ENCODE results near the gene PFDN1. TPM values are rescaled to one million over a fixed set of nuclear protein-coding genes. Genes with fewer than 3 reads are reported as not detected.

PFDN1 gene
- total and polyA plus RNA-seq, 3 donors from 2014 or later: 62.4 to 185 (median 156) TPM

DNA sequence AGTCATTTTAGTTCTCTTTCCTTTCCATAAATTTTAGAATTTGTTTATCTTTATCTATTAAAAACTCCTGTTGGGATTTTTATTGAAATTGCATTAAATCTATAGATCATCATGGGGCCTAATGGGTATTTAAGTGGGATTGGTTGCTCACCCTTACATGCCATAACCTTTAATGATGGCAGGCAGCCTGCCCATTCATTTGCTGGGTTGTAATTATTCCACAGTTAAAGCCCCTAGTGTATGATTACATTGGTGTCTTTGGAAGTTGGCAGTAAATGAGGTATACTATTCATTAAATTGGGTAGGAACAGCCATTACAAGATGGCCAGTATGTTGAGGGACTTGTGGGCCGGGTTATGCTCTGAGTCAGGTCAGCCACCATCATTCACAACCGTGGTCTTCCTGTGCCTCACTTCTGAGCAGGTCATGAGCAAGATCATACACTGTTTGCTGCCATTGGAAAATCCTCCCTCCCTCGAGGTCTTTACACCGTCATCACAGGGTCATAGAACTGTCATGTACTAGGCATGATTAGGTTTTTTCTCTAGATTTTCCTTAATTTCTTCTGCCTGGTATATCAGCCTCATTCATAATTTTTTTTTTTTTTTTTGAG is 68.4 kb downstream of the PFDN1 start:
- TF ChIP-seq, protein P1, sequence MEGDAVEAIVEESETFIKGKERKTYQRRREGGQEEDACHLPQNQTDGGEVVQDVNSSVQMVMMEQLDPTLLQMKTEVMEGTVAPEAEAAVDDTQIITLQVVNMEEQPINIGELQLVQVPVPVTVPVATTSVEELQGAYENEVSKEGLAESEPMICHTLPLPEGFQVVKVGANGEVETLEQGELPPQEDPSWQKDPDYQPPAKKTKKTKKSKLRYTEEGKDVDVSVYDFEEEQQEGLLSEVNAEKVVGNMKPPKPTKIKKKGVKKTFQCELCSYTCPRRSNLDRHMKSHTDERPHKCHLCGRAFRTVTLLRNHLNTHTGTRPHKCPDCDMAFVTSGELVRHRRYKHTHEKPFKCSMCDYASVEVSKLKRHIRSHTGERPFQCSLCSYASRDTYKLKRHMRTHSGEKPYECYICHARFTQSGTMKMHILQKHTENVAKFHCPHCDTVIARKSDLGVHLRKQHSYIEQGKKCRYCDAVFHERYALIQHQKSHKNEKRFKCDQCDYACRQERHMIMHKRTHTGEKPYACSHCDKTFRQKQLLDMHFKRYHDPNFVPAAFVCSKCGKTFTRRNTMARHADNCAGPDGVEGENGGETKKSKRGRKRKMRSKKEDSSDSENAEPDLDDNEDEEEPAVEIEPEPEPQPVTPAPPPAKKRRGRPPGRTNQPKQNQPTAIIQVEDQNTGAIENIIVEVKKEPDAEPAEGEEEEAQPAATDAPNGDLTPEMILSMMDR (IDR thresholded peaks at IDR 0.05): no peak
- no peak for TF ChIP-seq POLR2A (IDR thresholded peaks at IDR 0.05)
- intact Hi-C loops (cut with DNase I; ENCODE audit: low total_unique reads): no loop called here
- Histone ChIP-seq H3K4me1 (no peaks in the 10 kb centered on the region), H3K27me3 (no peaks in the 10 kb centered on the region), H3K9me3 (no peaks in the 10 kb centered on the region), H3K36me3 (ENCODE audit: low read depth, missing control alignments) (no peaks in the 10 kb centered on the region), H3K4me3 (no peak overlapping the region), H3K27ac (no peak overlapping the region)
- WGBS, 2 donors: 88 to 94% methylated on average over 4 of the region's 4 CpGs
- DNase-seq: no peak

DNA sequence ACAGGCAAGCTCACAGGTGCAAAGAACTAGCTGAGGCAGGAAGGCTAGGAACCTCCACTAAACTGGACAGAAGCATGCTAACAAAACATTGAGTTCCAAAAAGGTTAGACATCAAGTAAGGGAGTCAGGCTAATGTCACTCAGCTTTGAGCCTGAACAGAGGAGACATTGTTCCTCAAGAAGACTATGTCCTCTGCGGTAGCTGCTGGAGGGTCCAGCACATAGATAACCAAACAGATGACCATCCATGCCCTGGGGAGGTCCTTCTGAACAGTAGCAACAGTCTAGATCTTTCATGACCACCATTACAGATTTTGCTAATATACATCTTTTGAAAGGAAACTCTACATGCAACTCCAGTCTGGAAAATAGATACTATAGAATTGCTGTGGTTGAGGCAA is 70.2 kb downstream of the PFDN1 start:
- Histone ChIP-seq H3K27me3 (no peaks in the 10 kb centered on the region), H3K36me3 (ENCODE audit: low read depth, missing control alignments) (no peaks in the 10 kb centered on the region), H3K4me1 (no peaks in the 10 kb centered on the region), H3K4me3 (no peak overlapping the region), H3K9me3 (no peaks in the 10 kb centered on the region), H3K27ac (no peak overlapping the region)
- TF ChIP-seq, protein P1 (IDR thresholded peaks at IDR 0.05): no peak
- no peak for TF ChIP-seq POLR2A (IDR thresholded peaks at IDR 0.05)
- no peak for DNase-seq
- 69 to 73% methylated on average over 1 of the region's 1 CpG for WGBS, 2 donors
- intact Hi-C loops (cut with DNase I; ENCODE audit: low total_unique reads): no loop called here

- Histone ChIP-seq H3K27ac (no peak overlapping the region), H3K27me3 (no peaks in the 10 kb centered on the region), H3K36me3 (ENCODE audit: low read depth, missing control alignments) (no peaks in the 10 kb centered on the region), H3K9me3 (no peaks in the 10 kb centered on the region), H3K4me3 (no peak overlapping the region), H3K4me1 (no peaks in the 10 kb centered on the region)
- 93 to 100% methylated on average over 1 of the region's 1 CpG for WGBS, 2 donors
- no peak for TF ChIP-seq POLR2A (IDR thresholded peaks at IDR 0.05)
- TF ChIP-seq, protein P1 (IDR thresholded peaks at IDR 0.05): no peak
- DNase-seq: no peak
- intact Hi-C loops (cut with DNase I; ENCODE audit: low total_unique reads): no loop called here
Observed at GRCh38 chr5:140230373-140230772, 72.5 kb downstream of the PFDN1 start.

- DNase-seq: no peak
- Histone ChIP-seq H3K27me3 (no peaks in the 10 kb centered on the region), H3K36me3 (ENCODE audit: low read depth, missing control alignments) (no peaks in the 10 kb centered on the region), H3K4me3 (no peak overlapping the region), H3K4me1 (no peaks in the 10 kb centered on the region), H3K27ac (no peak overlapping the region), H3K9me3 (no peaks in the 10 kb centered on the region)
- intact Hi-C loops (cut with DNase I; ENCODE audit: low total_unique reads): no loop called here
- TF ChIP-seq POLR2A (IDR thresholded peaks at IDR 0.05): no peak
- TF ChIP-seq, protein P1 (IDR thresholded peaks at IDR 0.05): no peak
- 79 to 80% methylated on average over 7 of the region's 7 CpGs for WGBS, 2 donors
Observed at GRCh38 chr5:140228364-140228837, 74.5 kb downstream of the PFDN1 start.

DNA sequence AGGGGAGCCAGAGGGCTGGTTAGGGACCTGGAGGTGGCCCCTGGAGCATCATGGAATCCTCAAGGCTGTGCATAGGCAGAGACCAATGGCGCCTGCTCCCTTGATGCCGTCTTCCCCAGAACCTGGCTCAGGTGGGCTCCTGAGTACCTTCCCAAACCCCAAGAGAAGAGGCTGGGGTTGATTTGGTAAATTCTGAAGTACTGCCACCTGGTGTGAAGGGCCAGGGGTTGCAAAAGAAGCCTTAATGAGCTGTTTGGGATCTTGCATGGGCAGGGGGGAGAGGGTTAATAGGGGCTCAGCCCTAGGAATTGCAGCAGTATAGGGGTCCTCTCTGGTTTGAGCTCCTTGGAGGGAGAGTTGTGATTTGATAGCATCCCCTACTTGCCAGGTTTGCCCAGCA is 75.9 kb downstream of the PFDN1 start:
- H3K4me1 ChIP-seq: no peaks in the 10 kb centered on the region
- H3K4me3 ChIP-seq: no peak overlapping the region
- 97 to 100% methylated on average over 2 of the region's 2 CpGs for WGBS, 2 donors
- H3K36me3 ChIP-seq (ENCODE audit: low read depth, missing control alignments): no peaks in the 10 kb centered on the region
- H3K27ac ChIP-seq: no peak overlapping the region
- H3K9me3 ChIP-seq: no peaks in the 10 kb centered on the region
- no peak for DNase-seq
- H3K27me3 ChIP-seq: no peaks in the 10 kb centered on the region
- intact Hi-C loops (cut with DNase I; ENCODE audit: low total_unique reads): no loop called here
- TF ChIP-seq, protein P1 (IDR thresholded peaks at IDR 0.05): no peak
- no peak for TF ChIP-seq POLR2A (IDR thresholded peaks at IDR 0.05)

All from testis (tissue), 3 donors.